ENCODE results near the gene ZBTB16.

DNA sequence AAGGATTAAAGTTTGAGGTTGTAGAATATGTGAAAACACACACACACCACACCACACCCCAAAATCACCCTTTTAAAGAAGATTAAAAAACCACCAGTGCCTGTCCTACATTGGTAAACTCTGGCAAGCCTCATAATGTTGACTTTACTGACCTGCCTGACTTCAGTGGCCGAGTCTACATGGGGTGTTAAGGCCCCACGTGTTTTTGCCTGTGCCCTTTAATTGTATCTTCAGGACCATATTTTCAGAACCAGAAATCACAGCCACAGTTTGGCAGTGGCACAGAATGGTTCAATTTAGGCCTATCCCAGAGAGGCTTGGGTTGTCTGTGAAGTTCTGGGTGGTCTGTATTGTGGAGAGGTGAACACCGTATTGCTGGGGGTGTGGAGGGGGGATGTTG lies 33.4 kb downstream of the ZBTB16 start:
- no peak for TF ChIP-seq POLR2A (IDR thresholded peaks at IDR 0.05; ENCODE audit: low read depth, low read length)
- TF ChIP-seq, protein P1, sequence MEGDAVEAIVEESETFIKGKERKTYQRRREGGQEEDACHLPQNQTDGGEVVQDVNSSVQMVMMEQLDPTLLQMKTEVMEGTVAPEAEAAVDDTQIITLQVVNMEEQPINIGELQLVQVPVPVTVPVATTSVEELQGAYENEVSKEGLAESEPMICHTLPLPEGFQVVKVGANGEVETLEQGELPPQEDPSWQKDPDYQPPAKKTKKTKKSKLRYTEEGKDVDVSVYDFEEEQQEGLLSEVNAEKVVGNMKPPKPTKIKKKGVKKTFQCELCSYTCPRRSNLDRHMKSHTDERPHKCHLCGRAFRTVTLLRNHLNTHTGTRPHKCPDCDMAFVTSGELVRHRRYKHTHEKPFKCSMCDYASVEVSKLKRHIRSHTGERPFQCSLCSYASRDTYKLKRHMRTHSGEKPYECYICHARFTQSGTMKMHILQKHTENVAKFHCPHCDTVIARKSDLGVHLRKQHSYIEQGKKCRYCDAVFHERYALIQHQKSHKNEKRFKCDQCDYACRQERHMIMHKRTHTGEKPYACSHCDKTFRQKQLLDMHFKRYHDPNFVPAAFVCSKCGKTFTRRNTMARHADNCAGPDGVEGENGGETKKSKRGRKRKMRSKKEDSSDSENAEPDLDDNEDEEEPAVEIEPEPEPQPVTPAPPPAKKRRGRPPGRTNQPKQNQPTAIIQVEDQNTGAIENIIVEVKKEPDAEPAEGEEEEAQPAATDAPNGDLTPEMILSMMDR (IDR thresholded peaks at IDR 0.05; ENCODE audit: extremely low read depth in 1 of 2, insufficient read depth in 1 of 2, low read depth in 1 of 2, low read length in 2 of 2): no peak
- no peak for TF ChIP-seq EZH2 (IDR thresholded peaks at IDR 0.05; ENCODE audit: borderline replicate concordance, low read depth, low read length, severe bottlenecking)
- TF ChIP-seq, protein P2, sequence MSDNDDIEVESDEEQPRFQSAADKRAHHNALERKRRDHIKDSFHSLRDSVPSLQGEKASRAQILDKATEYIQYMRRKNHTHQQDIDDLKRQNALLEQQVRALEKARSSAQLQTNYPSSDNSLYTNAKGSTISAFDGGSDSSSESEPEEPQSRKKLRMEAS (IDR thresholded peaks at IDR 0.05; ENCODE audit: insufficient read depth, insufficient read length): no peak
- no peak for TF ChIP-seq POLR2AphosphoS5 (IDR thresholded peaks at IDR 0.05; ENCODE audit: insufficient read depth, low read depth, low read length)
- no peak for TF ChIP-seq FOS (IDR thresholded peaks at IDR 0.05; ENCODE audit: borderline replicate concordance, insufficient read depth, low read length)
- TF ChIP-seq GATA2 (IDR thresholded peaks at IDR 0.05; ENCODE audit: insufficient read depth, insufficient read length, low read depth, low read length): no peak
- no peak for TF ChIP-seq JUN (IDR thresholded peaks at IDR 0.05; ENCODE audit: borderline replicate concordance, insufficient read depth, insufficient read length, low read depth)
- no peak for TF ChIP-seq MYC (IDR thresholded peaks at IDR 0.05; ENCODE audit: low read depth, low read length)

All from endothelial cell of umbilical vein (primary cell).